CD4-positive, alpha-beta memory T cell (primary cell): ENCODE data around the gene KDM4E. TPM values are rescaled to one million over a fixed set of nuclear protein-coding genes. Genes with fewer than 3 reads are reported as not detected.
"Not testable (repeated sequence)": the region's sequence is repeated elsewhere in the genome, so short reads cannot be mapped to it uniquely, and the experiment has no call there.

Experiments used
- CTCF ChIA-PET: fragments of 350-600 bp; sonication (Branson Sonifier 250); formaldehyde crosslinking; loops from one replicate; lab custom pipeline; 2021; ENCODE audit warnings: inconsistent platforms; ENCODE audit not compliant: partially characterized antibody; lab: Charles Lee
- POLR2A ChIA-PET: fragments of 350-600 bp; sonication (Branson Sonifier 250); formaldehyde crosslinking; loops from one replicate; lab custom pipeline; 2021; ENCODE audit not compliant: partially characterized antibody; lab: Charles Lee
- DNase-seq, 5 donors: peaks; one replicate each; pipeline versions ENCODE4 v3.0.0 to v3.0.0-alpha.2; 2020 to 2022; ENCODE audit warnings: mixed read lengths in 1 of 5
- H3K27ac ChIP-seq: one replicate; pipeline ENCODE4 v1.7.0; 2013; ENCODE audit warnings: low read depth, low read length
- H3K27me3 ChIP-seq: 2 replicates; pipeline ENCODE4 v1.7.0; 2013; ENCODE audit warnings: mild to moderate bottlenecking, low read length, moderate library complexity; ENCODE audit not compliant: insufficient read depth
- H3K36me3 ChIP-seq: 2 replicates; pipeline ENCODE4 v1.7.0; 2013; ENCODE audit warnings: mild to moderate bottlenecking, low read length, moderate library complexity; ENCODE audit not compliant: insufficient read depth
- H3K4me1 ChIP-seq: 2 replicates; pipeline ENCODE4 v1.7.0; 2013; ENCODE audit warnings: mild to moderate bottlenecking, low read length, moderate library complexity; ENCODE audit not compliant: insufficient read depth
- H3K4me3 ChIP-seq, 2 donors: one replicate each; pipeline ENCODE4 v1.7.0; 2013; ENCODE audit warnings: low read length in 2 of 2, mild to moderate bottlenecking in 1 of 2
- H3K9me3 ChIP-seq, 2 donors: one replicate each; pipeline ENCODE4 v1.7.0; 2013; ENCODE audit warnings: low read length in 2 of 2, control low read depth in 1 of 2; ENCODE audit not compliant: control insufficient read depth in 1 of 2
- H3K27ac Mint-ChIP-seq, 7 donors: one replicate each; pipeline ENCODE4 v1.8.0; 2020 to 2021; ENCODE audit warnings: mixed read lengths in 7 of 7, mild to moderate bottlenecking in 6 of 7, inconsistent platforms in 3 of 7, moderate library complexity in 3 of 7
- H3K27me3 Mint-ChIP-seq, 2 donors: one replicate each; pipeline ENCODE4 v1.8.0; 2020 to 2021; ENCODE audit warnings: mixed read lengths in 2 of 2
- H3K36me3 Mint-ChIP-seq, 2 donors: one replicate each; pipeline ENCODE4 v1.8.0; 2020 to 2021; ENCODE audit warnings: mixed read lengths in 2 of 2, inconsistent platforms in 1 of 2, mild to moderate bottlenecking in 1 of 2
- H3K4me1 Mint-ChIP-seq, 4 donors: one replicate each; pipeline ENCODE4 v1.8.0; 2020 to 2021; ENCODE audit warnings: mixed read lengths in 4 of 4, mild to moderate bottlenecking in 1 of 4
- H3K4me3 Mint-ChIP-seq, 8 donors: one replicate each; pipeline ENCODE4 v1.8.0; 2020 to 2021; ENCODE audit warnings: mixed read lengths in 8 of 8, mild to moderate bottlenecking in 7 of 8, moderate library complexity in 6 of 8, inconsistent platforms in 3 of 8
- H3K9me3 Mint-ChIP-seq, 8 donors: one replicate each; pipeline ENCODE4 v1.8.0; 2020 to 2021; ENCODE audit warnings: mixed read lengths in 8 of 8, mild to moderate bottlenecking in 5 of 8, inconsistent platforms in 3 of 8, moderate library complexity in 1 of 8
- intact Hi-C: fragments of 100-400 bp; cut with micrococcal nuclease; formaldehyde crosslinking; loops from one replicate; pipeline ENCODE4 v1.15.1; 2023
- polyA plus RNA-seq, 2 donors: library from polyadenylated mRNA; unstranded; fragments of 300-500 nt; fragmentation: Illumina TruSeq; gene quantifications; one replicate each; pipeline ENCODE4 v1.2.3, GENCODE V29; 2021
- total RNA-seq, 2 experiments: library from RNA; stranded (reverse); gene quantifications; one replicate each; pipeline ENCODE4 v1.2.3, GENCODE V29; 2021

The KDM4E gene
- total and polyA plus RNA-seq, 4 experiments from 2014 or later, result not detected

DNA sequence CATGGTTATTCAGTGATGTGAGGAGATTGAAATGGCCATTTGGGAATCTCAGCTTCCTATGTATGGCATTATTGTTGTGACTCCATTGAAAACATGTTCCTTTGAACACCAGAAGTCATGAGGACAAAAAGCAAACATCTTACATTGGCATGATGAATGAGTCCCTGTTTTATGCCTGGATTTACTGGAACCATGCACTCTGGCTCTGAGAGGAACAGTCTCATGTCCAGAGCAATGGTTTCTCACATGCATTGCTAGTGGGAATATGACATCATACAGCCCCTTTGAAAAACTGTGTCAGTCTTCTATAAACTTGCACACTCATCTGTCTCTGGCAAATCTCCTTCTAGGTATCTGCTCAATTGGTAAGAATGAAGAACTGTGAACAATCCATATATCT lies 20.8 kb downstream of the KDM4E start:
- no peaks in the 10 kb centered on the region for H3K36me3 ChIP-seq
- DNase-seq, result no peak
- intact Hi-C loops, result no loop called here
- no peaks in the 10 kb centered on the region for H3K4me1 ChIP-seq
- CTCF ChIA-PET, result no interaction called here
- H3K4me3 ChIP-seq, result no peak overlapping the region
- Mint-ChIP-seq H3K27ac (no peak overlapping the region), H3K36me3 (no peaks in the 10 kb centered on the region), H3K9me3 (no peaks in the 10 kb centered on the region), H3K4me3 (no peak overlapping the region), H3K4me1 (peaks cover 0 to 1% (median 0%) of the 10 kb centered on the region in 4 donors), H3K27me3 (peaks cover 30 to 37% of the 10 kb centered on the region in 2 donors)
- no peaks in the 10 kb centered on the region for H3K9me3 ChIP-seq
- POLR2A ChIA-PET, result no interaction called here
- no peak overlapping the region for H3K27ac ChIP-seq
- no peaks in the 10 kb centered on the region for H3K27me3 ChIP-seq

DNA sequence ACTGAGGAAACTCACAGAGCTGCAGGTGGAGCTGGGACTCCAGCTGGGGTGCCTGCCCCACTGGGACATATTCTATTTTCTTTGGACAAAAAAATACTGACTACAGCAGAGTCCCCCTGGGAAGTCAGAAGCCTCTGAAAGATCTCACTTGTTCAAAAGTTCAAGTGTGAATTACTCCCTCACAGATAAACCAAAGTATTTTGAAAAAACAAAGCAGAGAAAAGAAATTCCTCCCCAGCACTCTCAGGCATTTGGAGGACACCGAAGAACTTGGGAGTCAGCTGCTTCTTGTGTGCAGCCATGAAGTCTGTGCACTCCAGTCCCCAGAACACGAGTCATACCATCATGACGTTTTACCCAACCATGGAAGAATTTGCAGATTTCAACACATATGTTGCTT lies 24.1 kb downstream of the KDM4E start, which contains the start of gene KDM4F:
Gene KDM4F (plus strand): TSS at position 301 of the 400 bp plus-strand sequence.
- DNase-seq, H3K4me1 ChIP-seq, H3K36me3 Mint-ChIP-seq, H3K36me3 ChIP-seq, H3K9me3 ChIP-seq, H3K27me3 ChIP-seq, intact Hi-C loops, H3K4me3 Mint-ChIP-seq, H3K27ac ChIP-seq, H3K27ac Mint-ChIP-seq, H3K9me3 Mint-ChIP-seq, H3K4me1 Mint-ChIP-seq, H3K4me3 ChIP-seq: not testable (repeated sequence)
- peaks cover 30 to 36% of the 10 kb centered on the region in 2 donors for H3K27me3 Mint-ChIP-seq
- POLR2A ChIA-PET, result interaction anchor here (1.4 kb wide), 1 partner anchor 20 kb away, joined by 3 read pairs; no protein-coding TSS in a partner anchor
- CTCF ChIA-PET, result interaction anchor here (1.1 kb wide), 1 partner anchor 15 kb away, joined by 5 read pairs; no protein-coding TSS in a partner anchor

DNA sequence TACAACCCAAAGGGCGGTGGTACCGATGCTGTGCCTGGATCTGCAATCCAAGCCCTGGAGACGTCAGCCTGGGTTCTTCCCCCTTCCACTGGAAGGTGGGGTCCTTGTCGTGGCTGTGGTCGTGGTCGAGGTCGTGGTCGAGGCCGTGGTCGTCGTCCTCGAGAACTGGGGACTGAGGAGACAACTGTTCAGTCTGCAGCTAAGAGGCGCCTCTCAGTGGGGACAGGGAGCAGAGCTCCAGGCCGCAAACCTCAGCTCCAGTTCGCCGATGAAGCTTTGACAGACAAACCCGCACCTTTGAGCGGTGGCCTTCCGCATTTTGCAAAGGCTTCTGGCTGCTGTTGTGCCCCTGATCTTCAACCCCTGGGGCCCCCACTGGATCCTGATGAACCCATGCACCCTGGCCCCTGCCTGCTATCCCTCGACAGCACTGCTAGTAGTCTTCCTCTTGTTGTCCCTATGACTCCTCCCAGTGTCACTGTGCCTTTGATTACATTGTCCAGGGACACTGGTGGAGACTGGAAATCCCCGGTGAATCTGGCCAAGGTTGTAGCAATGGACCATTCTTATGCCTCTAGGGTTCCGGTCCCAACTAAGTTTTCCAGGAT lies 25.6 kb downstream of the KDM4E start:
- H3K9me3 ChIP-seq, result no peaks in the 10 kb centered on the region
- CTCF ChIA-PET, result no interaction called here
- H3K4me3 ChIP-seq, result no peak overlapping the region
- H3K4me1 Mint-ChIP-seq, result no peaks in the 10 kb centered on the region
- DNase-seq, result no peak
- H3K4me3 Mint-ChIP-seq, result no peak overlapping the region
- H3K27me3 ChIP-seq, result peaks cover 5% of the 10 kb centered on the region
- H3K27ac Mint-ChIP-seq, result no peak overlapping the region
- no peaks in the 10 kb centered on the region for H3K9me3 Mint-ChIP-seq
- H3K4me1 ChIP-seq, result no peaks in the 10 kb centered on the region
- H3K36me3 ChIP-seq, result no peaks in the 10 kb centered on the region
- POLR2A ChIA-PET, result no interaction called here
- intact Hi-C loops, result no loop called here
- H3K27ac ChIP-seq, result no peak overlapping the region
- H3K36me3 Mint-ChIP-seq, result no peaks in the 10 kb centered on the region
- H3K27me3 Mint-ChIP-seq, result peaks cover 24 to 38% of the 10 kb centered on the region in 2 donors

DNA sequence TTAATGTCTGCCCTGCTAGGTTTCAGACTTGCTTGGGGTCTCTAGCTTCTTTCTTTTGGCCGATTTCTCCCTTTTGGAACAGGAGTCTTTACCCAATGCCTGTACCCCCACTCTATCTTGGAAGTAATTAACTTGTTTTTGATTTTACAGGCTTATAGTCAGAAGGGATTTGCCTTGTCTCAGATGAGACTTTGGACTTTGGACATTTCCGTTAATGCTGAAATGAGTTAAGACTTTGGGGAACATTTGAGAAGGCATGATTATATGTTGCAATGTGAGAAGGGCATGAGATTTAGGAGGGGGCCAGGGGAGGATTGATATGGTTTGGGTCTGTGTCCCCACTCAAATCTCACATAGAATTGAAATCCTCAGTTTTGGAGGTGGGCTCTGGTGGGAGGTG lies 29.3 kb downstream of the KDM4E start:
- DNase-seq, result no peak
- H3K4me1 Mint-ChIP-seq, result no peaks in the 10 kb centered on the region
- peaks cover 0 to 3% of the 10 kb centered on the region in 2 donors for H3K36me3 Mint-ChIP-seq
- Histone ChIP-seq H3K27me3 (peaks cover 5% of the 10 kb centered on the region), H3K9me3 (no peaks in the 10 kb centered on the region), H3K36me3 (no peaks in the 10 kb centered on the region), H3K4me3 (no peak overlapping the region), H3K4me1 (no peaks in the 10 kb centered on the region), H3K27ac (no peak overlapping the region)
- ChIA-PET CTCF (no interaction called here), POLR2A (no interaction called here)
- intact Hi-C loops, result no loop called here
- no peak overlapping the region for H3K27ac Mint-ChIP-seq
- H3K27me3 Mint-ChIP-seq, result peaks cover 19 to 30% of the 10 kb centered on the region in 2 donors
- no peaks in the 10 kb centered on the region for H3K9me3 Mint-ChIP-seq
- H3K4me3 Mint-ChIP-seq, result no peak overlapping the region

DNA sequence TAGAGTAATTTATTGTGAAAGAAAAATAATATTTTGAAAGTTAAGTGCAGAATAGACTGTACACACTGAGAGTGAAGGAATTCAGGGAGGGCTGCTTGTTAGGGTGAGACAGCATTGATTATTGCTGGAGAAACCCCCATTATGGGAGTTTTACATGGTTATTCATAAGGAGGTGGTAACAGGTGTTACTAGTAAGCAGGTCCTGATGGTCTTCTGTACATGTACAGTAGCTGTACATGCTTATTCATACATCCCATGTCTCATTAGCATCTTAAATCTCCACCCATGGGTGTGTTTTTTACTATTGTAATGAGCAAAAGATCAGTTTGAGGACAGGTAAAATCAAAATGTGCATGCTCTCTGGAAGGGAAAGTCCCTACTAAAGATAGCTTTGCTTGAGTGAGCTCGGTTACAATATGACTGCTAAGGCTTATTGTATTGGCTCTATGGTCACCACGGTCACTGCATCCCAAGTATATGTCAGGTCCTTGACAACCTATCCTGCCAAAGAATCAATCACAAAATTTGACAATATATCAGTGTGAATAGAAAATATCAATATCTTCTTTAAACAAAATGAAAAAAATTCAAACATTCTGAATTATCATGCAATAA lies 30.3 kb downstream of the KDM4E start:
- Histone ChIP-seq H3K27me3 (peaks cover 5% of the 10 kb centered on the region), H3K36me3 (no peaks in the 10 kb centered on the region), H3K4me1 (no peaks in the 10 kb centered on the region), H3K4me3 (no peak overlapping the region), H3K27ac (no peak overlapping the region), H3K9me3 (no peaks in the 10 kb centered on the region)
- no peak for DNase-seq
- H3K9me3 Mint-ChIP-seq, result no peaks in the 10 kb centered on the region
- H3K27ac Mint-ChIP-seq, result no peak overlapping the region
- ChIA-PET POLR2A (no interaction called here), CTCF (interaction anchor here (1.5 kb wide), 1 partner anchor 12 kb away, joined by 5 read pairs; the partner anchor contains the start of gene SRSF8)
- peaks cover 24 to 30% of the 10 kb centered on the region in 2 donors for H3K27me3 Mint-ChIP-seq
- H3K36me3 Mint-ChIP-seq, result peaks cover 0 to 3% of the 10 kb centered on the region in 2 donors
- no peaks in the 10 kb centered on the region for H3K4me1 Mint-ChIP-seq
- no peak overlapping the region for H3K4me3 Mint-ChIP-seq
- intact Hi-C loops, result no loop called here

DNA sequence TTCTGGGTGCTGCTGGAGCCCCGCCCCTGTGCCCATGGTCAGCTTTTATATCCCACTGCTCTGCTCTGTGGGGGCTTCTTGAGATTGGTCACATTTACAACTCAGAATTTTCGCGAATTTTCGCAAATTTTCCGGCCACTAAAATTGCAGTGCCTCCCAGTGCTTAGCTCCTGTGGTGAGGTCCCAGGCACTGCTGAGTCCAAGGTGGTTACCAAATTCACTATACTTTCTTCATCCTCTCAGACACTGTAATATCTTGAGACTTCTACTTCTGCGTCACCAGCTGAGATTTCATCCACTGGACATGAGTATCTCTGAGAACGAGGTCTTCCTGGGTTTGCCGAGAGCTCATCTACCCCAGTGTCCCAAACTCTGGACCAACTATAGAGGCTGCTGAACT lies 32.9 kb downstream of the KDM4E start:
- no peak for DNase-seq
- H3K27ac ChIP-seq, result no peak overlapping the region
- no peak overlapping the region for H3K4me3 Mint-ChIP-seq
- intact Hi-C loops, result no loop called here
- CTCF ChIA-PET, result no interaction called here
- H3K9me3 ChIP-seq, result no peaks in the 10 kb centered on the region
- H3K4me1 ChIP-seq, result no peaks in the 10 kb centered on the region
- POLR2A ChIA-PET, result interaction anchor here (1.8 kb wide), 1 partner anchor 10 kb away, joined by 12 read pairs; the partner anchor contains the start of gene SRSF8
- peaks cover 0 to 3% of the 10 kb centered on the region in 2 donors for H3K36me3 Mint-ChIP-seq
- H3K27me3 Mint-ChIP-seq, result peaks cover 22 to 28% of the 10 kb centered on the region in 2 donors
- H3K4me1 Mint-ChIP-seq, result no peaks in the 10 kb centered on the region
- H3K36me3 ChIP-seq, result no peaks in the 10 kb centered on the region
- H3K4me3 ChIP-seq, result no peak overlapping the region
- H3K27ac Mint-ChIP-seq, result no peak overlapping the region
- H3K9me3 Mint-ChIP-seq, result no peaks in the 10 kb centered on the region
- H3K27me3 ChIP-seq, result peaks cover 5% of the 10 kb centered on the region

DNA sequence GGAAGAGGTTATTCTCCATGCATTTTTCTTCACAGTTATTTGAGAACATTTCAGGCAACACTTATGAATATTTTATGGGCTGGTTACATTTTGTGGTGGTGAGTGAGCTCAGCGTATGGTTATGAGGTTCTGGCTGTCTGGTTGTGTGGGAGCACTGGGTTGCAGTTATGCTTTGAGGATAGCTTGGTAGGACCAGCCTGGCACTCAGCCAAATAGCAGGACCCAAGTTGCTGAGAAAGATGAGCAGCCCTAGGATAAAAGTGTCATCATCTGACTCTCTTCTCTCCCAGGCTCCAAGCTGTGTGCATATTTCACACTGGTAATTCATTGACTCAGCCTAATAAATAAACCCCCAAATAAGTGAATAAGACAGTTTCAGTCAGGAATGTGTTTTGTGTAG lies 33.6 kb downstream of the KDM4E start:
- no peaks in the 10 kb centered on the region for H3K4me1 Mint-ChIP-seq
- intact Hi-C loops, result no loop called here
- Histone ChIP-seq H3K27ac (no peak overlapping the region), H3K27me3 (peaks cover 5% of the 10 kb centered on the region), H3K4me1 (no peaks in the 10 kb centered on the region), H3K36me3 (no peaks in the 10 kb centered on the region), H3K4me3 (no peak overlapping the region), H3K9me3 (no peaks in the 10 kb centered on the region)
- ChIA-PET POLR2A (interaction anchor here (1.8 kb wide), 1 partner anchor 9 kb away, joined by 12 read pairs; the partner anchor contains the start of gene SRSF8), CTCF (no interaction called here)
- no peak overlapping the region for H3K27ac Mint-ChIP-seq
- no peaks in the 10 kb centered on the region for H3K9me3 Mint-ChIP-seq
- no peak overlapping the region for H3K4me3 Mint-ChIP-seq
- peaks cover 17 to 22% of the 10 kb centered on the region in 2 donors for H3K27me3 Mint-ChIP-seq
- no peak for DNase-seq
- H3K36me3 Mint-ChIP-seq, result peaks cover 0 to 3% of the 10 kb centered on the region in 2 donors
